Measurements from ENCODE around the gene NDUFB1.

NDUFB1 gene

GRCh38 chr14:92122351-92122677, 808 bp upstream of the NDUFB1 start:
- no peaks in the 10 kb centered on the region for H3K27me3 ChIP-seq (ENCODE audit: control insufficient read depth, insufficient read depth, low read length)
- H3K4me1 ChIP-seq (ENCODE audit: control insufficient read depth, insufficient read depth, low read length): peaks cover 4% of the 10 kb centered on the region
- peak overlapping the region; percentile 99 for H3K4me3 ChIP-seq (ENCODE audit: low read depth, low read length)
- peaks cover 8% of the 10 kb centered on the region for H3K36me3 ChIP-seq (ENCODE audit: control insufficient read depth, insufficient read depth, low read length)
- H3K9me3 ChIP-seq (ENCODE audit: control insufficient read depth, insufficient read depth, low read length): no peaks in the 10 kb centered on the region
- peak overlapping the region; percentile 100 for H3K9ac ChIP-seq (ENCODE audit: low read depth, low read length)

GRCh38 chr14:92121207-92121669, 268 bp downstream of the NDUFB1 start:
- Histone ChIP-seq H3K9ac (ENCODE audit: low read depth, low read length) (peak overlapping the region; percentile 100), H3K4me3 (ENCODE audit: low read depth, low read length) (peak overlapping the region; percentile 99), H3K9me3 (ENCODE audit: control insufficient read depth, insufficient read depth, low read length) (no peaks in the 10 kb centered on the region), H3K36me3 (ENCODE audit: control insufficient read depth, insufficient read depth, low read length) (peaks cover 6% of the 10 kb centered on the region), H3K4me1 (ENCODE audit: control insufficient read depth, insufficient read depth, low read length) (peaks cover 4% of the 10 kb centered on the region), H3K27me3 (ENCODE audit: control insufficient read depth, insufficient read depth, low read length) (no peaks in the 10 kb centered on the region)

- peaks cover 6% of the 10 kb centered on the region for H3K4me1 ChIP-seq (ENCODE audit: control insufficient read depth, insufficient read depth, low read length)
- no peaks in the 10 kb centered on the region for H3K36me3 ChIP-seq (ENCODE audit: control insufficient read depth, insufficient read depth, low read length)
- H3K9ac ChIP-seq (ENCODE audit: low read depth, low read length): no peak overlapping the region
- no peaks in the 10 kb centered on the region for H3K27me3 ChIP-seq (ENCODE audit: control insufficient read depth, insufficient read depth, low read length)
- H3K4me3 ChIP-seq (ENCODE audit: low read depth, low read length): no peak overlapping the region
- H3K9me3 ChIP-seq (ENCODE audit: control insufficient read depth, insufficient read depth, low read length): no peaks in the 10 kb centered on the region
Observed at GRCh38 chr14:92109490-92109889, 12.0 kb downstream of the NDUFB1 start.

GRCh38 chr14:92108345-92109254, 12.9 kb downstream of the NDUFB1 start:
- Histone ChIP-seq H3K36me3 (ENCODE audit: control insufficient read depth, insufficient read depth, low read length) (no peaks in the 10 kb centered on the region), H3K4me1 (ENCODE audit: control insufficient read depth, insufficient read depth, low read length) (peaks cover 8% of the 10 kb centered on the region), H3K27me3 (ENCODE audit: control insufficient read depth, insufficient read depth, low read length) (no peaks in the 10 kb centered on the region), H3K9me3 (ENCODE audit: control insufficient read depth, insufficient read depth, low read length) (no peaks in the 10 kb centered on the region), H3K4me3 (ENCODE audit: low read depth, low read length) (peak overlapping the region; percentile 10), H3K9ac (ENCODE audit: low read depth, low read length) (no peak overlapping the region)

GRCh38 chr14:92106143-92106926, 15.2 kb downstream of the NDUFB1 start, which contains the start of gene ATXN3:
Gene ATXN3 (minus strand): TSS chr14:92106582. CDS start chr14:92106552, 30 bp downstream.
- H3K27me3 ChIP-seq (ENCODE audit: control insufficient read depth, insufficient read depth, low read length): no peaks in the 10 kb centered on the region
- peak within 1 kb of the TSS; percentile 76 for H3K9ac ChIP-seq (ENCODE audit: low read depth, low read length)
- H3K9me3 ChIP-seq (ENCODE audit: control insufficient read depth, insufficient read depth, low read length): no peaks in the 10 kb centered on the region
- H3K4me3 ChIP-seq (ENCODE audit: low read depth, low read length): peak within 1 kb of the TSS; percentile 99
- H3K4me1 ChIP-seq (ENCODE audit: control insufficient read depth, insufficient read depth, low read length): peaks cover 14% of the 10 kb centered on the region
- H3K36me3 ChIP-seq (ENCODE audit: control insufficient read depth, insufficient read depth, low read length): no peaks in the 10 kb centered on the region

GRCh38 chr14:92105893-92106142, 15.7 kb downstream of the NDUFB1 start:
- no peaks in the 10 kb centered on the region for H3K36me3 ChIP-seq (ENCODE audit: control insufficient read depth, insufficient read depth, low read length)
- H3K9ac ChIP-seq (ENCODE audit: low read depth, low read length): peak overlapping the region; percentile 76
- no peaks in the 10 kb centered on the region for H3K9me3 ChIP-seq (ENCODE audit: control insufficient read depth, insufficient read depth, low read length)
- H3K27me3 ChIP-seq (ENCODE audit: control insufficient read depth, insufficient read depth, low read length): no peaks in the 10 kb centered on the region
- H3K4me3 ChIP-seq (ENCODE audit: low read depth, low read length): peak overlapping the region; percentile 99
- peaks cover 14% of the 10 kb centered on the region for H3K4me1 ChIP-seq (ENCODE audit: control insufficient read depth, insufficient read depth, low read length)

GRCh38 chr14:92105073-92105892, 16.2 kb downstream of the NDUFB1 start:
- H3K36me3 ChIP-seq (ENCODE audit: control insufficient read depth, insufficient read depth, low read length): no peaks in the 10 kb centered on the region
- H3K4me3 ChIP-seq (ENCODE audit: low read depth, low read length): peak overlapping the region; percentile 99
- H3K4me1 ChIP-seq (ENCODE audit: control insufficient read depth, insufficient read depth, low read length): peaks cover 16% of the 10 kb centered on the region
- no peaks in the 10 kb centered on the region for H3K9me3 ChIP-seq (ENCODE audit: control insufficient read depth, insufficient read depth, low read length)
- peak overlapping the region; percentile 76 for H3K9ac ChIP-seq (ENCODE audit: low read depth, low read length)
- no peaks in the 10 kb centered on the region for H3K27me3 ChIP-seq (ENCODE audit: control insufficient read depth, insufficient read depth, low read length)

- Histone ChIP-seq H3K27me3 (ENCODE audit: control insufficient read depth, insufficient read depth, low read length) (no peaks in the 10 kb centered on the region), H3K4me3 (ENCODE audit: low read depth, low read length) (no peak overlapping the region), H3K4me1 (ENCODE audit: control insufficient read depth, insufficient read depth, low read length) (peaks cover 19% of the 10 kb centered on the region), H3K9me3 (ENCODE audit: control insufficient read depth, insufficient read depth, low read length) (no peaks in the 10 kb centered on the region), H3K9ac (ENCODE audit: low read depth, low read length) (no peak overlapping the region), H3K36me3 (ENCODE audit: control insufficient read depth, insufficient read depth, low read length) (no peaks in the 10 kb centered on the region)
Observed at GRCh38 chr14:92103363-92103989, 18.0 kb downstream of the NDUFB1 start.

GRCh38 chr14:92099802-92100201, 21.7 kb downstream of the NDUFB1 start:
- no peaks in the 10 kb centered on the region for H3K36me3 ChIP-seq (ENCODE audit: control insufficient read depth, insufficient read depth, low read length)
- H3K27me3 ChIP-seq (ENCODE audit: control insufficient read depth, insufficient read depth, low read length): no peaks in the 10 kb centered on the region
- no peak overlapping the region for H3K4me3 ChIP-seq (ENCODE audit: low read depth, low read length)
- H3K9ac ChIP-seq (ENCODE audit: low read depth, low read length): no peak overlapping the region
- H3K4me1 ChIP-seq (ENCODE audit: control insufficient read depth, insufficient read depth, low read length): peaks cover 13% of the 10 kb centered on the region
- no peaks in the 10 kb centered on the region for H3K9me3 ChIP-seq (ENCODE audit: control insufficient read depth, insufficient read depth, low read length)

- H3K36me3 ChIP-seq (ENCODE audit: control insufficient read depth, insufficient read depth, low read length): peaks cover 5% of the 10 kb centered on the region
- H3K4me3 ChIP-seq (ENCODE audit: low read depth, low read length): no peak overlapping the region
- H3K27me3 ChIP-seq (ENCODE audit: control insufficient read depth, insufficient read depth, low read length): no peaks in the 10 kb centered on the region
- H3K9ac ChIP-seq (ENCODE audit: low read depth, low read length): no peak overlapping the region
- no peaks in the 10 kb centered on the region for H3K4me1 ChIP-seq (ENCODE audit: control insufficient read depth, insufficient read depth, low read length)
- H3K9me3 ChIP-seq (ENCODE audit: control insufficient read depth, insufficient read depth, low read length): no peaks in the 10 kb centered on the region
Observed at GRCh38 chr14:92093320-92093719, 28.2 kb downstream of the NDUFB1 start.

GRCh38 chr14:92088494-92088893, 33.0 kb downstream of the NDUFB1 start:
- Histone ChIP-seq H3K27me3 (ENCODE audit: control insufficient read depth, insufficient read depth, low read length) (no peaks in the 10 kb centered on the region), H3K4me1 (ENCODE audit: control insufficient read depth, insufficient read depth, low read length) (no peaks in the 10 kb centered on the region), H3K9me3 (ENCODE audit: control insufficient read depth, insufficient read depth, low read length) (no peaks in the 10 kb centered on the region), H3K9ac (ENCODE audit: low read depth, low read length) (no peak overlapping the region), H3K4me3 (ENCODE audit: low read depth, low read length) (no peak overlapping the region), H3K36me3 (ENCODE audit: control insufficient read depth, insufficient read depth, low read length) (peaks cover 7% of the 10 kb centered on the region)

All from iPS-15b (cell line).